Lung (tissue), 13 donors: Measurements from ENCODE around the gene SYNGAP1. TPM values are rescaled to one million over a fixed set of nuclear protein-coding genes. Genes with fewer than 3 reads are reported as not detected.

ENCODE experiments used
- ATAC-seq: fragments of 200-7000 bp; cut with Tn5 transposase; one replicate; pipeline ENCODE4 v1.9.1; 2020; ENCODE audit warnings: moderate number of reproducible peaks; ENCODE audit not compliant: insufficient read depth, low FRiP score
- DNase-seq, 3 donors: peaks; one replicate each; pipeline ENCODE4 v3.0.0-alpha.2; 2013 to 2017
- H3K27ac ChIP-seq, 2 donors: one replicate each; pipeline ENCODE4 v1.5.1; 2013; ENCODE audit warnings: mild to moderate bottlenecking in 2 of 2, moderate library complexity in 2 of 2, control low read depth in 1 of 2, inconsistent platforms in 1 of 2, low read depth in 1 of 2, low read length in 1 of 2
- H3K27me3 ChIP-seq, 3 donors: one replicate each; pipeline ENCODE4 v1.5.1; 2013; ENCODE audit warnings: low read length in 2 of 3; ENCODE audit not compliant: control insufficient read depth in 3 of 3, insufficient read depth in 3 of 3
- H3K36me3 ChIP-seq, 4 donors: one replicate each; pipeline ENCODE4 v1.5.1; 2013; ENCODE audit warnings: low read length in 4 of 4, mild to moderate bottlenecking in 1 of 4, moderate library complexity in 1 of 4; ENCODE audit not compliant: control insufficient read depth in 4 of 4, insufficient read depth in 4 of 4
- H3K4me1 ChIP-seq, 5 donors: one replicate each; pipeline ENCODE4 v1.5.1; 2013; ENCODE audit warnings: low read length in 5 of 5, mild to moderate bottlenecking in 2 of 5, moderate library complexity in 1 of 5; ENCODE audit not compliant: control insufficient read depth in 5 of 5, insufficient read depth in 5 of 5
- H3K4me3 ChIP-seq: one replicate; pipeline ENCODE4 v1.5.1; 2013; ENCODE audit warnings: mild to moderate bottlenecking, control low read depth, moderate library complexity
- H3K9ac ChIP-seq, 2 donors: one replicate each; pipeline ENCODE4 v1.5.1; 2013; ENCODE audit warnings: low read length in 2 of 2, control low read depth in 1 of 2; ENCODE audit not compliant: insufficient read depth in 1 of 2
- H3K9me3 ChIP-seq, 4 donors: one replicate each; pipeline ENCODE4 v1.5.1; 2013; ENCODE audit warnings: low read length in 3 of 4, mild to moderate bottlenecking in 1 of 4, moderate library complexity in 1 of 4; ENCODE audit not compliant: control insufficient read depth in 4 of 4, insufficient read depth in 3 of 4
- WGBS, 2 donors: extraction: QIAGEN DNeasy Blood & Tissue Kit; methylation state at CpG; one replicate each; pipeline ENCODE4 v1.1.7; 2013; 5-methylcytosine and 5-hydroxymethylcytosine counted together
- polyA plus RNA-seq, 2 donors: library from polyadenylated mRNA; stranded (reverse); fragments of 200-250 nt; gene quantifications; one replicate each; pipeline ENCODE4 v1.2.1, GENCODE V29; 2013
- small RNA-seq: library from RNA; depleted of rRNA; stranded (forward); fragments of <200 nt; gene quantifications from one replicate; pipeline ENCODE3, GENCODE V24; 2014; ENCODE audit warnings: low replicate concordance
- total RNA-seq, 2 donors: library from RNA; depleted of rRNA in 1 of 2; stranded (reverse); fragments of >200 nt in 1 of 2; gene quantifications; one replicate each; pipeline ENCODE4 v1.2.1, GENCODE V29; 2014 to 2021
- TF ChIP-seq, protein P1 (sequence below): IDR thresholded peaks from 2 replicates; pipeline ENCODE4 v1.5.1; 2012; ENCODE audit warnings: mild to moderate bottlenecking; ENCODE audit errors: control extremely low read depth, extremely low read depth
- donor health status: control.
- donor health status: control.
- donor health status: Bipolar disorder and iron deficiency.
- donor health status: healthy.
- donor health status: DM: yes; HTN: yes; CAD: no.

The SYNGAP1 gene
- total and polyA plus RNA-seq, 4 donors, result 9.2 to 32.0 (median 12.0) TPM

DNA sequence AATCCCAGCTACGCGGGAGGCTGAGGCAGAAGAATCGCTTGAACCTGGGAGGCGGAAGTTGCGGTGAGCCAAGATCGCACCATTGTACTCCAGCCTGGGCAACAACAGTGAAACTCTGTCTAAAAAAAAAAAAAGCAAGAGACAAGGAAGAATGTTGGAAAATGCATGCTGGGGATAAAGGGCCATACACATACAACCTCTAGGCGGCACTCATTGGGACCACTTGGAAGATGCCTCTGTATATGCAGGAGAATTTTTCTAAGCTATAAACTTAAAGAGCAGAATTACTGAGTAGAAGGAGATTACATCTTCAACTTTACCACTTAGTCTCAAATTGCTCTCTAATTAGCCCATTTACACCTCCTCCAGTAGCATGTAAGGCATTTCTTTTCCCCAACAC, 77.3 kb downstream of the SYNGAP1 start:
- 97 to 98% methylated on average over 7 of the region's 7 CpGs for WGBS, 2 donors

DNA sequence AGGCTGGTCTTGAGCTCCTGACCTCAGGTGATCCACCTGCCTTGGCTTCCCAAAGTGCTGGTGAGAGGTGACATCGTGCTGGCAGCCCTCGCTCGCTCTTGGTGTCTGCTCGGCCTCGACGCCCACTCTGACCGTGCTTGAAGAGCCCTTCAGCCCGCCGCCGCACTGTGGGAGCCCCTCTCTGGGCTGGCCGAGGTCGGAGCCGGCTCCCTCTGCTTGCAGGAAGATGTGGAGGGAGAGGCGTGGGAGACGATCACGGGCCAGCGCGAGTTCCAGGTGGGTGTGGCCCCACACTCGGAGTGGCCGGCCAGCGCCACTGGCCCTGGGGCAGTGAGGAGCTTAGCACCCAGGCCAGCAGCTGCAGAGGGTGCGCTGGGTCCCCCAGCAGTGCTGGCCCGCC, 82.6 kb downstream of the SYNGAP1 start:
- Histone ChIP-seq H3K27ac (no peak overlapping the region), H3K4me1 (peaks cover 0 to 4% (median 0%) of the 10 kb centered on the region in 5 donors), H3K36me3 (no peaks in the 10 kb centered on the region), H3K9ac (no peak overlapping the region), H3K27me3 (no peaks in the 10 kb centered on the region), H3K4me3 (no peak overlapping the region), H3K9me3 (peaks cover 0 to 5% (median 0%) of the 10 kb centered on the region in 4 donors)
- TF ChIP-seq, protein P1, sequence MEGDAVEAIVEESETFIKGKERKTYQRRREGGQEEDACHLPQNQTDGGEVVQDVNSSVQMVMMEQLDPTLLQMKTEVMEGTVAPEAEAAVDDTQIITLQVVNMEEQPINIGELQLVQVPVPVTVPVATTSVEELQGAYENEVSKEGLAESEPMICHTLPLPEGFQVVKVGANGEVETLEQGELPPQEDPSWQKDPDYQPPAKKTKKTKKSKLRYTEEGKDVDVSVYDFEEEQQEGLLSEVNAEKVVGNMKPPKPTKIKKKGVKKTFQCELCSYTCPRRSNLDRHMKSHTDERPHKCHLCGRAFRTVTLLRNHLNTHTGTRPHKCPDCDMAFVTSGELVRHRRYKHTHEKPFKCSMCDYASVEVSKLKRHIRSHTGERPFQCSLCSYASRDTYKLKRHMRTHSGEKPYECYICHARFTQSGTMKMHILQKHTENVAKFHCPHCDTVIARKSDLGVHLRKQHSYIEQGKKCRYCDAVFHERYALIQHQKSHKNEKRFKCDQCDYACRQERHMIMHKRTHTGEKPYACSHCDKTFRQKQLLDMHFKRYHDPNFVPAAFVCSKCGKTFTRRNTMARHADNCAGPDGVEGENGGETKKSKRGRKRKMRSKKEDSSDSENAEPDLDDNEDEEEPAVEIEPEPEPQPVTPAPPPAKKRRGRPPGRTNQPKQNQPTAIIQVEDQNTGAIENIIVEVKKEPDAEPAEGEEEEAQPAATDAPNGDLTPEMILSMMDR, result no peak
- no peak for DNase-seq
- no peak for ATAC-seq
- 90 to 91% methylated on average over 23 of the region's 23 CpGs for WGBS, 2 donors

More for the DNA sequence above, 77.3 kb downstream of the SYNGAP1 start:
- no peak for DNase-seq
- Histone ChIP-seq H3K27me3 (peaks cover 0 to 2% (median 0%) of the 10 kb centered on the region in 3 donors), H3K4me3 (no peak overlapping the region), H3K36me3 (no peaks in the 10 kb centered on the region), H3K9ac (no peak overlapping the region), H3K9me3 (no peaks in the 10 kb centered on the region), H3K27ac (no peak overlapping the region), H3K4me1 (no peaks in the 10 kb centered on the region)
- ATAC-seq, result no peak
- TF ChIP-seq, protein P1, result no peak

DNA sequence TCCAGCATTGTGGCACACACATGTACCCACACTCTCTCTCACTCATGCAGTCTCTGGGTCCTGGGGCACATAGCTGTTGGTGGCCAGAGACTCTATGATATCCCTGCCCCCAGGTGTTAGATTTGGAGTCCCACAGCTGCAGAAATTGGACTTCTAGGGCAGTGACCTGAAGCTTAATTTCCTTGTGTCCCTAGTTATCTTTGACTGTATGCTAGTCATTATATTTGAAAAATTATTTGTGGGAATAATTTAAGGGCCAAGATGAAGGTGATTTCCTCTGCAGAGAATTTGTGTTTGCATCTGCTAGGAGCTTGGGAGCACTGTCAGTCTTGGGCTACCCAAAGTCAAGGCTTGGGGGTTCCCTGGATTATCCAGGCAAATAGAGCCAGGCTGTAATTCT, 84.6 kb downstream of the SYNGAP1 start:
- no peaks in the 10 kb centered on the region for H3K27me3 ChIP-seq
- H3K36me3 ChIP-seq, result no peaks in the 10 kb centered on the region
- DNase-seq (no peak), ATAC-seq (no peak)
- peaks cover 0 to 4% (median 0%) of the 10 kb centered on the region in 5 donors for H3K4me1 ChIP-seq
- TF ChIP-seq, protein P1, result no peak
- H3K4me3 ChIP-seq, result no peak overlapping the region
- H3K9ac ChIP-seq, result no peak overlapping the region
- H3K9me3 ChIP-seq, result peaks cover 0 to 5% (median 0%) of the 10 kb centered on the region in 4 donors
- H3K27ac ChIP-seq, result no peak overlapping the region

Small RNA genes within 50 kb of the gene (small RNA-seq; reads per million reads assigned to genes)
- gene RPL35AP4 (not detected), gene ZBTB9 (not detected)

Other genes with a start within 250 kb of the SYNGAP1 start
- gene COL11A2, start 227.6 kb upstream of the SYNGAP1 start, total RNA-seq, result 1 to 10 TPM in 1 of 2 donors, under 1 TPM in 1; 0.77 to 2.4 TPM
- 1 to 10 TPM in 1 of 2 donors, under 1 TPM in 1; 0.32 to 1.0 TPM for gene COL11A2, start 227.6 kb upstream of the SYNGAP1 start, polyA plus RNA-seq
- gene RXRB, start 219.4 kb upstream of the SYNGAP1 start, total RNA-seq, result 10 to 100 TPM; 27.4 to 38.7 TPM
- gene RXRB, start 219.4 kb upstream of the SYNGAP1 start, polyA plus RNA-seq, result 10 to 100 TPM; 28.6 to 33.6 TPM
- 100 to 1,000 TPM in 1 of 2 donors, 10 to 100 TPM in 1; 53.6 to 137 TPM for gene SLC39A7, start 219.2 kb upstream of the SYNGAP1 start, total RNA-seq
- gene SLC39A7, start 219.2 kb upstream of the SYNGAP1 start, polyA plus RNA-seq, result 100 to 1,000 TPM in 1 of 2 donors, 10 to 100 TPM in 1; 63.4 to 164 TPM
- gene HSD17B8, start 215.4 kb upstream of the SYNGAP1 start, total RNA-seq, result 10 to 100 TPM; 19.0 to 22.7 TPM
- 10 to 100 TPM; 19.6 to 19.7 TPM for gene HSD17B8, start 215.4 kb upstream of the SYNGAP1 start, polyA plus RNA-seq
- gene RING1, start 211.6 kb upstream of the SYNGAP1 start, total RNA-seq, result 10 to 100 TPM; 30.0 to 46.6 TPM
- gene RING1, start 211.6 kb upstream of the SYNGAP1 start, polyA plus RNA-seq, result 10 to 100 TPM; 34.2 to 43.6 TPM
- gene VPS52, start 148.2 kb upstream of the SYNGAP1 start, total RNA-seq, result 10 to 100 TPM; 46.5 to 59.9 TPM
- gene VPS52, start 148.2 kb upstream of the SYNGAP1 start, polyA plus RNA-seq, result 10 to 100 TPM; 37.3 to 41.3 TPM
- 1,000 to 10,000 TPM; 1,324 to 2,087 TPM for gene RPS18, start 148.0 kb upstream of the SYNGAP1 start, total RNA-seq
- 1,000 to 10,000 TPM; 3,902 to 8,495 TPM for gene RPS18, start 148.0 kb upstream of the SYNGAP1 start, polyA plus RNA-seq
- 10 to 100 TPM in 1 of 2 donors, 1 to 10 TPM in 1; 6.8 to 19.0 TPM for gene B3GALT4, start 142.9 kb upstream of the SYNGAP1 start, total RNA-seq
- 10 to 100 TPM; 11.2 to 16.8 TPM for gene B3GALT4, start 142.9 kb upstream of the SYNGAP1 start, polyA plus RNA-seq
- 10 to 100 TPM; 26.3 to 48.0 TPM for gene WDR46, start 130.8 kb upstream of the SYNGAP1 start, total RNA-seq
- gene WDR46, start 130.8 kb upstream of the SYNGAP1 start, polyA plus RNA-seq, result 10 to 100 TPM; 47.3 to 47.6 TPM
- gene PFDN6, start 130.5 kb upstream of the SYNGAP1 start, total RNA-seq, result 10 to 100 TPM; 21.8 to 42.2 TPM
- gene PFDN6, start 130.5 kb upstream of the SYNGAP1 start, polyA plus RNA-seq, result 100 to 1,000 TPM; 113 to 377 TPM
- gene RGL2, start 121.1 kb upstream of the SYNGAP1 start, total RNA-seq, result 10 to 100 TPM; 74.7 to 93.7 TPM
- 10 to 100 TPM; 72.2 to 75.4 TPM for gene RGL2, start 121.1 kb upstream of the SYNGAP1 start, polyA plus RNA-seq
- 100 to 1,000 TPM; 155 to 241 TPM for gene TAPBP, start 106.0 kb upstream of the SYNGAP1 start, total RNA-seq
- 10 to 100 TPM; 78.7 to 78.9 TPM for gene TAPBP, start 106.0 kb upstream of the SYNGAP1 start, polyA plus RNA-seq
- gene ZBTB22, start 102.3 kb upstream of the SYNGAP1 start, total RNA-seq, result 10 to 100 TPM; 22.5 to 25.7 TPM
- gene ZBTB22, start 102.3 kb upstream of the SYNGAP1 start, polyA plus RNA-seq, result 10 to 100 TPM; 16.4 to 19.2 TPM
- 10 to 100 TPM; 23.8 to 38.5 TPM for gene DAXX, start 97.1 kb upstream of the SYNGAP1 start, total RNA-seq
- 10 to 100 TPM; 32.8 to 36.3 TPM for gene DAXX, start 97.1 kb upstream of the SYNGAP1 start, polyA plus RNA-seq
- gene KIFC1, start 28.2 kb upstream of the SYNGAP1 start, total RNA-seq, result 1 to 10 TPM; 2.1 to 4.4 TPM
- 1 to 10 TPM; 2.6 to 2.7 TPM for gene KIFC1, start 28.2 kb upstream of the SYNGAP1 start, polyA plus RNA-seq
- 10 to 100 TPM; 30.9 to 49.3 TPM for gene PHF1, start 9.1 kb upstream of the SYNGAP1 start, total RNA-seq
- gene PHF1, start 9.1 kb upstream of the SYNGAP1 start, polyA plus RNA-seq, result 100 to 1,000 TPM in 1 of 2 donors, 10 to 100 TPM in 1; 40.8 to 121 TPM
- gene CUTA, start 2.0 kb upstream of the SYNGAP1 start, total RNA-seq, result 100 to 1,000 TPM in 1 of 2 donors, 10 to 100 TPM in 1; 88.7 to 134 TPM
- gene CUTA, start 2.0 kb upstream of the SYNGAP1 start, polyA plus RNA-seq, result 100 to 1,000 TPM; 122 to 275 TPM
- gene ZBTB9, start 34.5 kb downstream of the SYNGAP1 start, total RNA-seq, result 1 to 10 TPM; 4.0 to 7.9 TPM
- gene ZBTB9, start 34.5 kb downstream of the SYNGAP1 start, polyA plus RNA-seq, result 1 to 10 TPM; 4.1 to 4.8 TPM
- gene BAK1, start 160.2 kb downstream of the SYNGAP1 start, total RNA-seq, result 10 to 100 TPM in 1 of 2 donors, 1 to 10 TPM in 1; 7.4 to 23.2 TPM
- gene BAK1, start 160.2 kb downstream of the SYNGAP1 start, polyA plus RNA-seq, result 10 to 100 TPM; 14.6 to 25.6 TPM
- gene ITPR3, start 201.3 kb downstream of the SYNGAP1 start, total RNA-seq, result 10 to 100 TPM; 39.7 to 89.5 TPM
- 10 to 100 TPM; 36.7 to 49.1 TPM for gene ITPR3, start 201.3 kb downstream of the SYNGAP1 start, polyA plus RNA-seq